DMS114 treated with DMSO at 0.1 percent for 48 hours (cell line): Measurements from ENCODE around the gene MTA1.

Experiments used
- DNase-seq: peaks from one replicate; lab custom pipeline; 2025; ENCODE audit not compliant: unreplicated experiment; lab: John Stamatoyannopoulos, UW

The MTA1 gene

DNA sequence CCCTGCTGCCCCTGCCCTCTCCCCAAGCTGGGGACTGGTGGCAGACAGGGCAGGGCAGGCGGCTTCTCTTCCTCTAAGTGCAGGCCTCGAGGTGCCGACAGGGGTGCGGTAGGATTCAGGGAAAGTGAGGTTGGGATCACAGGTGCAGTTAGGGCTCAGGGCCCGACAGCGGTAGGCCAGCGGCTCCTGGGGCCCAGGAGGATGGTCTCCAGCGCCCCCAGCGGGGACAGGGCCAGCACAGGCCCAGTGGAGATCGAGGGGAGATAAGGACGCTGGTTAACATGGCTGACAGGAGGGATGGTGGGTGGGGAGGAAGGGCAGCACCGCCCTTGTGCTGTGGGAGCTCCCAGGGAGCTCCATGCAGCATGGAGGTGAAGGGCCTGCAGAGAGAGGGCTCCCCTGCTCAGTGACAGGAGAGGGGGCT, 66.1 kb downstream of the MTA1 start:
- DNase-seq: peak; percentile 8

- DNase-seq: no peak
Observed at GRCh38 chr14:105486163-105486973, 66.7 kb downstream of the MTA1 start, which contains the start of gene CRIP1. Gene CRIP1 (plus strand): TSS chr14:105486886. CDS start chr14:105487260, 374 bp downstream.

- DNase-seq: no peak
Observed at GRCh38 chr14:105486974-105487448, 67.4 kb downstream of the MTA1 start.

GRCh38 chr14:105487449-105487985, 67.9 kb downstream of the MTA1 start:
- no peak for DNase-seq

DNA sequence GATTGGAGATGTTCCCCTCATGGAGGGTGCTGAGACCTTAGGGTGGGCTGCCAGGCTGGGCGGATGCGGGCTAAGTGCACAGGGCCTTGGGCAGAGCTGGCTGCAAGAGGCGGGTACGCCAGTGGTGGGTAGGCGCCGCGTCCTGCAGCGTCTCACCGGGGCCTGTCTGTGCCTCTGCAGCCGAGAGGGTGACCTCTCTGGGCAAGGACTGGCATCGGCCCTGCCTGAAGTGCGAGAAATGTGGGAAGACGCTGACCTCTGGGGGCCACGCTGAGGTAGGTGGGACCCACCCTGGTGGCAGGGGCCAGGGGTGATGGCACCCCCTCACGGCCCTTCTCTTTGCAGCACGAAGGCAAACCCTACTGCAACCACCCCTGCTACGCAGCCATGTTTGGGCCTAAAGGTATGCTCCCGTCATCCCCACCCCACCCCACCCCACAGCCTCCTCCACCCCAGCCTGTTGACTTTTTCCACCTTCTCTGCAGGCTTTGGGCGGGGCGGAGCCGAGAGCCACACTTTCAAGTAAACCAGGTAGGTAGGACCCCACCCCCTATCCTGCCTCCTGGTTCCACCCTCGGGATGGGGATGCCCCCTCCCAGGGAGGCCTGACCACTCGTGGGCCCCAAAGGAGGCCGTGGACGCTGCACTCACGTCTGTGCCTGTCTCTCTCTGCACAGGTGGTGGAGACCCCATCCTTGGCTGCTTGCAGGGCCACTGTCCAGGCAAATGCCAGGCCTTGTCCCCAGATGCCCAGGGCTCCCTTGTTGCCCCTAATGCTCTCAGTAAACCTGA, 68.6 kb downstream of the MTA1 start:
- no peak for DNase-seq

DNA sequence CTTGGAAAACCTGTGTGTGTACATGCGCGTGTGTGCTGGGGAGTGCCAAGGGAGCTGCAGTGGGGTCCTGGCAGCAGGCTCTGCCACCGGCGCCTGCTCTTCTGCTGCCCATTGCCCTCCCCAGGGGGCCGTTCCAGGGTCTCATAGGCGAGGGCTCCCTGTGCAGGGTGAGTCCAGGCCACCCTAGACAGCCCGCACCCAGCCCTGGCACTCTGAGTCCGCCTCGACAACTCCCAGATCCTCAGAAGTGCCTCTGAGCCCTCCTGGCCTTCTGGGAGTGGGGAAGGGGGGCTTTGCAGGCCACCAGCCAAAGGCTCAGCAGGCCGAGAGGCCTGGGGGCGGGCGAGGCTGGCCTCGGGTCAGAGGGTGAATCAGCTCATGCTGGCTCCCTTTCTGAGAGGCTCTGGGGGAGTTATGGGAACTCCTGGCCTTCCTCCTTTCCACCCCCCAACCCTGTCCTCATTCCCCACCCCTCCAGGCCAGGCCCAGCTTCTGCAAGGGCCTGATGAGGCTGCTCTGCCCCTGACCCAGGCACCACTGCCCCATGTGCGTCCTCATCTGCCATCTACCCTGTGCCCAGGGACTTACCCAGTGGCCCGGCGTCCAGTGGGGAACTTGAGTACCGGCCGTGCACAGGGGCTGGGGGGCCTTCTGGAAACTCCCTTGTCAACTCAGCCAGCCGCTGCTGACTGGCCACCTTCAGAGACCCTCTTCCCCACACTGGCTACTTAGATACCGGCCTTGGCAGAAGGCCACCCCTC, 69.3 kb downstream of the MTA1 start:
- DNase-seq: no peak

DNA sequence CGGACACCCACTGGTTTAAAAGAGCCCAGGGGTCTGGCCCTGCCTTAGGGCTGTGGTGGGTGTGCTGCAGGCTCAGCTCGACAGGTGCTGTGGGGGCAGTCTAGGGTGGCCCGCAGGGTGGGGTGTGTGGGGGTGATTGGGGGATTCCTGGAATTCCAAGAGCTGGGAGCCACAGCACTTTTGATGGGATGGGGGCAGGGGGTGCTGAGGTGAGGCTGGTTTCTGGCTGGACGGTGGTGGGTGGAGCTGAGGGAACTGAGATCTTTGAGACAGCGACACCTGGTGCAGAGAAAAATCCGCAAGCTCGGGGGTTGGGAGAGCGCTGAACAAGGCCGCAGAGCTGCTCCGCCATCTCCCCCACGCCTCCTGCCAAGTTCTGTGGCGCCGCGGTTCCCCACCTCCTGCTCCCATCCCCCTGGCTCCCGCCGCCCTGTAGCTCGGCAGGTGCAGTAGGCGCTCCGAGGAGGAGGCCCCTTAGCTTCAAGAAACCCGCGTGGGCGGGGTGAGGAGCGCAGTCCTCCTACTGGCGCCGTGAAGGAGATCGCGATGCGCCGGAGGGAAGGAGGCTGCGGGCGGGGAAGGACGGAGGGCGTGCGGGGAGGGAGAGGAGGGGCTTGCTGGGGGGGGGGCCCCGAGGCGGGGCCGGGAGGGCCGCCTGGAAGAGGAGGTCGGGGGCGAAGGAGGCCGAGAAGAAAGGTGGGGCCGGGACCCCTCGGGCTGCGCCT, 70.1 kb downstream of the MTA1 start:
- peak; percentile 66 for DNase-seq

- no peak for DNase-seq
Observed at GRCh38 chr14:105490267-105490571, 70.6 kb downstream of the MTA1 start.

DNA sequence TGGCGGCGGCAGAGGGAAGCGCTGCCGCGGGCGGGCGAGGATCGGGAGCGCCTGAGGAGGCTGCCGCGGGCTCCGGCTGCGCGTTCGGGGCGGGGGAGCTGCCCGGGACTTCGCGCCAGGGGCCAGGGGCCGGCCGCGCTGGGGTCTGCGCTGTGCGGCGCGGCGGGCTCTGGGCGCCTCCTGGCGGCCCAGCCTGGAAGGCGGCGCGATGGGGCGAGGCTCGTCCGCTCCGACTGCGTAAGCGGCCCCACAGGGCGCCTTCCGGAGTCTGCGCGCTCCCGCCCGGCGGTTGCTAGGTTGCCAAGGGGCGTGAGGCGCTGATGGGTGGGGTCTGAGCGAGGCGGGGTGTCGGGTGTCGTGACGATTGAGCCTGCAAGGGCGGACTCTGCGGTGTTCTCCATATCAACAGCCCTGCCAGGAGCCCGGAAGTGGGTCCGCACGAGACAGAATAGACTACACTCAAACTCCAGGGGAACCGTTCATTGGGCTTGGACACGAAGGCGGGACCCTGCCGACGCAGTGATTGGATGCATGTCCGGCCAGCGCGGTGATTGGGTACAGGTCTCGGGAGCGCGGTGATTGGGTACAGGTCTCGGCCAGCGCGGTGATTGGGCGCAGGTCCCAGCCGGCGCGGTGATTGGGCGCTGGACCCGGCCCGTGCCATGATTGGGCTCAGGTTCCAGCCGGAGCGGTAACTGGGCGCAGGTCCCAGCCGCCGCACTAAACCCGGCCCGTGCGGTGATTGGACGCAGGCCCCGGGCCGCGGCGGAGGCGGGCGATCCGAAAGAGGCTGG, 71.1 kb downstream of the MTA1 start, which contains the start of gene TEDC1:
Gene TEDC1, plus strand, starts transcription at position 675 of the 794 bp plus-strand sequence. CDS start 130 bp downstream, outside the sequence.
- peak; percentile 98 for DNase-seq

GRCh38 chr14:105491366-105491973, 71.8 kb downstream of the MTA1 start:
- peak; percentile 39 for DNase-seq

DNA sequence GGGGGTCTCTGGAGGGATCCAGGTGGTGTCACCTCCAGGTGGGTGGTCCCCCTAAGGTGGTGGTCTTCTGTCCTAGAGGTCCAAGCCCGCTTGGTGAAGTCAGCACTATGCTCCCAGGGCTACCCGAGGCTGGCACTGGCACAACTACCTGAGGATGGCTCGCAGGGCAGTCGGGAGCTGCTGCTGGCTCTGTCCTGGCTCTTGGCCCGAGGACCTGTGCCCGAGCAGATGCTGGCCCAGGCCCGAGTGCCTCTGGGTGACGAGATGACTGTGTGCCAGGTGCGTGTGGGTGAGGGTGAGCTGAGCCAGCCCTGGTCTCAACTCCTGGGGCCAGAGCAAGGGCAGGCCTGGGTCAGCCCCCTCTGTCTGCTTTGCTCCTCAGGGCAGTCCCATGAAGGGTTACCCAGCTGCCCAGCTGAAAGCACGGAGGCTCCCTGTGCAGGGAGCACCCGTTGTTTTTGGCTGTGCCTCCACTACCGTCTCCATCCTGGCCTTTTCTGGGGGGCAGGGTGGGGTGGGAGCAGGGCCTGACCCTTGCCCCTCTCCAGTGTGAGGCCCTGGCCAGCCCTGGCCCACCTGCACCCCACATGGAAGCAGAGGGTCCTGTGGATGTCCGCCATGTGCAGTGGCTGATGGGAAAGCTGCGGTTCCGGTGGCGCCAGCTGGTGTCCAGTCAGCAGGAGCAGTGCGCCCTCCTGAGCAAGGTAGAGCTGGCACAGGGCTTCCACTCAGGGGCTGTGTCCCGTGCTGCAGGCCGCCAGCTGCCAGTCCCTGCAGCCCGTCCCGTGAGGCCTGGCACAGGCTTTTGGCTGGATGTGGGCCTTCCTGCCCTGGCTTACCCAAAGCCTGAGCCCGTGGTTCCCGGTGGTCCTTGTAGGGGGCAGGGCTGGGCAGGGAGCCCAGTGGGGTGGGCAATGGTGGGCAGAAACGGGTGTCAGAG, 72.7 kb downstream of the MTA1 start:
- no peak for DNase-seq

DNA sequence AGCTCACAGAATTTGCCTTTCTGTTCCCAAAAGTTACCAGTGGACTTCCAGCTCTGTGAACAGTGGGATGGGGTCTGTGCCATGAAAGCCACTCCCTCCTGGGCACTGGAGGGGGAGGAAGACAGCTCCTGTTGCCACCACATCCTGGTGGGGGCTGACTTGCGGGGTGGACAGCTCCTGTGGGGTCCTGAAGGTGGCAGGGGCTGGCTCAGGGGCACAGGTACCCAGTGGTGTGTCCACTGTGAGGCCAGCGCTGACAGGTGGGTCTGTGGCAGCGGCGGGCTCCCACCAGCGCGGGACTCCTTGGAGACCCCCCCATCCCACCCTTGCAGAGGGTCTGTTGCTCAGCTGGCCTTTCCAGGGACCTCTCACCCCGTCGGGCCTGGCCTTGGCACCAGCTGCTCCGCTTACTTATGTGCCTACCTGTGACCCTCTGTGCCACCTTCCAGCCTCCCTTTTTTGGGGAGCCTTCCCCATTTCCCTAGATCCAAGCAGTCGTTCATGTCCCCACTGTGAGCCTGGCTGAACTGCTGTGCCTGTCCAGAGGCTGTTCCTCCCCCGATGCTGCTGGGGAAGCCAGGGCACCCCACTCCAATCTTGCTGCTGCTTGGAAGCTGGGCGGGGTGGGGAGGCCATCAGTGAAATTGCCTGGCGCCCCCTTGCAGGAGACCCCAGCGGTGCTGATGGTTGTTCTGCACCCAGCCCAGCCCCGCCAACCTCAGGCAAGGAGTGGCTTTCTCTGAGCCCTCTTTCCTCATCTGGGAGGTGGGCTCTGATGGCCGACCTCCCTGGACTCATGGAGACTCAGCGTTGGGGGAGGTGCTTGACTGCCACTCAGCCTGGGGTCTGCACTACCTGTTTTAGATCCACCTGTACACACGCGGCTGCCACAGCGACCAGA, 73.6 kb downstream of the MTA1 start:
- no peak for DNase-seq

- DNase-seq: no peak
Observed at GRCh38 chr14:105493921-105494605, 74.4 kb downstream of the MTA1 start.

DNA sequence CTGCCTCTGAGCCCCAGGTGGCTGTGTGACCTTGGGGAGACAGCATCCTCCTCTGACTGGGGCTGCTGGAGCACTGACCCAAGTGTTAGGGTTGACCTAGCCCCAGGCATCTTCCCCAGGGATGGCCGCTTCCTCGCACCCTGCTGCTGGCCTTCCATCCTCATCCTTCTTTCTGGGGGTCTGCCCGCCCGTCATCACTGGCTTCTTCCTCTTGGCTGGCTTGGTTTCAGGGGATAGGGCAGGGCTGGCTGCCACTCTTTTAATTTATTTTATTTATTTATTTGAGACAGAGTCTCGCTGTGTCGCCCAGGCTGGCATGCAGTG, 74.9 kb downstream of the MTA1 start:
- no peak for DNase-seq

DNA sequence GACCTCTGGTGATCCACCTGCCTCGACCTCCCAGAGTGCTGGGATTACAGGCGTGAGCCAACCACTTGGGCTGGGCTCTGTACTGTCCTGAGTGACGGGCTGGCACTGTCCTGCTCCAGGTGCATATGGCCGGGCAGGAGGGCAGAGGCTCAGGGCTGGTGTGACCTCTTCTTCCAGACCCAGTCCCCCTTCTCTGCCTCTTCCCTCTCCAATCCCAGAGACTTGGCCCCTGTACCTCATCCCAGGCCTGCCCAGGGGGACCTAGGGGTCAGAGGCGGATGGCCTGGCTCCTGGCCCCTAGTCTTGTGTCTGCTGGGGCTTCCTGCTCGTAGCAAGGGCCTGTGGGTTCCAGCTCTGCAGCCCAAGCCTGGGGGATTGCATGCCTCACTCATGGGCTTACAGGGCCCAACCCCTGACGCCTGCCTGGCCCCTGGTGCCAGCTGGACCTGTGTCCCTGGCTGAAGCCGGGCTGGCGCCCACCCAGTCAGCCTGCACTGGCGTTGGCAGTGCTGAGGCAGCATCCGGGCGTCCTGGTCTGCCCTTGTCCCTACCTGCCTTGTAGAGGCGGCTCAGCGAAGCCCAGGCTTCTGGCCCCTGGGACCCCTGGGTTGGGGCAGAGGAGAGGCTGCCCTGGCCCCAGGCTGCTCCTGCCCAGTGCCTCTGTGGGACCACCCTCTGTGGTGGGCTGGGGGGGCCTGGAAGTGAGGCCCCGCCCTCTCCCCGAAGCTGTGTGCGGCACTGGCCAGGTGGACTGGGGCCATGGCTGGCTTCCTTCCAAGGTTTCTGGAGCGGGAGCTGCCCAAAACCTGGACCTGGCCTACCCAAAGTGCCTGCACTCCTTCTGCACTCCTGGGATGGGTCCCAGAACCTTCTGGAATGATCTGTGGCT, 75.7 kb downstream of the MTA1 start:
- DNase-seq: no peak
